MM.1S (cell line): Measurements from ENCODE around the gene CACNA1I.

Experiments
- CTCF ChIP-seq: fragments of 300-600 bp; sonication (generic); IDR thresholded peaks from 2 replicates; pipeline ENCODE4 v1.5.1; 2016; ENCODE audit warnings: antibody characterized with exemption, low read length, mixed read lengths
- EZH2 ChIP-seq: fragments of 300-600 bp; sonication (generic); optimal IDR thresholded peaks from 2 replicates; pipeline ENCODE3; 2017; ENCODE audit warnings: low read depth, mild to moderate bottlenecking, antibody characterized with exemption, low read length, mixed read lengths
- EZH2phosphoT487 ChIP-seq: fragments of 300-600 bp; sonication (generic); IDR thresholded peaks from 2 replicates; pipeline ENCODE4 v1.6.1; 2018; ENCODE audit warnings: antibody characterized with exemption, low read length

GRCh38 chr22:39713799-39714290 is 143.3 kb downstream of the CACNA1I start:
- TF ChIP-seq CTCF (no peak), EZH2phosphoT487 (no peak), EZH2 (no peak)
